ENCODE results near the gene RGS10.
A peak's percentile ranks its signal among the peaks of the same experiment; 100 is the strongest.

The RGS10 gene

GRCh38 chr10:119542988-119543813 is 682 bp upstream of the RGS10 start (continued):
- TF ChIP-seq ZNF311 (tag by site-specific recombination; IDR thresholded peaks at IDR 0.05; ENCODE audit: borderline replicate concordance) (no peak), ZNF26 (tag by site-specific recombination; IDR thresholded peaks at IDR 0.05) (no peak), ZSCAN23 (tag by site-specific recombination; IDR thresholded peaks at IDR 0.05) (no peak), ZNF248 (tag by site-specific recombination; IDR thresholded peaks at IDR 0.05) (no peak), ZNF664 (tag by site-specific recombination; IDR thresholded peaks at IDR 0.05) (no peak), KLF17 (tag by site-specific recombination; IDR thresholded peaks at IDR 0.05) (peak; percentile 13; the same call in 1 of the 2 replicates), ZNF837 (tag by site-specific recombination; IDR thresholded peaks at IDR 0.05) (0 out of 2 replicates have a peak, but pooled peaks have one; percentile 4), ZNF169 (tag by site-specific recombination; IDR thresholded peaks at IDR 0.05) (no peak), ZNF433 (tag by site-specific recombination; IDR thresholded peaks at IDR 0.05; ENCODE audit: low read depth) (no peak), REPIN1 (tag by site-specific recombination; IDR thresholded peaks at IDR 0.05; ENCODE audit: low read depth) (no peak), ZNF175 (tag by site-specific recombination; IDR thresholded peaks at IDR 0.05) (no peak), PRDM1 (tag by site-specific recombination; IDR thresholded peaks at IDR 0.05) (no peak), ZNF501 (tag by site-specific recombination; IDR thresholded peaks at IDR 0.05) (no peak), ZNF521 (tag by site-specific recombination; IDR thresholded peaks at IDR 0.05) (no peak), SETDB1 (IDR thresholded peaks at IDR 0.05; ENCODE audit: insufficient read length, low read length) (no peak), ZNF394 (tag by site-specific recombination; IDR thresholded peaks at IDR 0.05; ENCODE audit: borderline replicate concordance) (no peak; the same call in 1 of the 2 replicates), ZNF548 (tag by site-specific recombination; IDR thresholded peaks at IDR 0.05) (no peak), CTCF (tag by site-specific recombination; IDR thresholded peaks at IDR 0.05) (peak; percentile 83), ZNF610 (tag by site-specific recombination; IDR thresholded peaks at IDR 0.05; ENCODE audit: borderline replicate concordance) (no peak), FEZF1 (tag by site-specific recombination; IDR thresholded peaks at IDR 0.05) (no peak), ZBTB26 (tag by site-specific recombination; optimal IDR thresholded peaks at IDR 0.05) (peak; percentile 97), ZNF488 (tag by site-specific recombination; IDR thresholded peaks at IDR 0.05) (no peak), KLF10 (tag by site-specific recombination; IDR thresholded peaks at IDR 0.05) (no peak), PATZ1 (tag by site-specific recombination; IDR thresholded peaks at IDR 0.05) (peak; percentile 7; the same call in 1 of the 2 replicates), ZNF174 (tag by site-specific recombination; IDR thresholded peaks at IDR 0.05) (no peak), YY2 (tag by site-specific recombination; IDR thresholded peaks at IDR 0.05) (no peak), GLIS1 (tag by site-specific recombination; IDR thresholded peaks at IDR 0.05) (0 out of 2 replicates have a peak, but pooled peaks have one; percentile 34), ZNF391 (tag by site-specific recombination; IDR thresholded peaks at IDR 0.05; ENCODE audit: borderline replicate concordance, low read depth) (no peak; the same call in 1 of the 2 replicates), TCF7L2 (IDR thresholded peaks at IDR 0.05; ENCODE audit: borderline replicate concordance, low read depth, low read length) (no peak), ZBTB17 (tag by site-specific recombination; IDR thresholded peaks at IDR 0.05) (no peak), ZNF791 (tag by site-specific recombination; IDR thresholded peaks at IDR 0.05) (no peak), ZNF211 (tag by site-specific recombination; IDR thresholded peaks at IDR 0.05; ENCODE audit: low read depth) (no peak), ZNF37A (tag by site-specific recombination; IDR thresholded peaks at IDR 0.05) (no peak)

All from HEK293 (cell line).